Measurements from ENCODE around the gene RCAN3.
A peak's percentile ranks its signal among the peaks of the same experiment; 100 is the strongest.
"Not testable (repeated sequence)": the region's sequence is repeated elsewhere in the genome, so short reads cannot be mapped to it uniquely, and the experiment has no call there.

RCAN3 gene

GRCh38 chr1:24526045-24526444, 23.4 kb downstream of the RCAN3 start:
- Histone ChIP-seq H4K20me1 (ENCODE audit: insufficient read depth, low read length) (no peaks in the 10 kb centered on the region), H3K36me3 (replicated peaks; ENCODE audit: insufficient read depth, low read length) (no peaks in the 10 kb centered on the region), H3K27me3 (replicated peaks; ENCODE audit: insufficient read depth, low read length) (no peaks in the 10 kb centered on the region), H3K9me3 (replicated peaks; ENCODE audit: insufficient read depth, low read length) (no peaks in the 10 kb centered on the region), H3K27ac (ENCODE audit: low read length) (no peak overlapping the region), H2AFZ (ENCODE audit: low read length) (no peak overlapping the region), H3K4me1 (ENCODE audit: low read length) (no peaks in the 10 kb centered on the region), H3K4me3 (ENCODE audit: low read length) (no peak overlapping the region), H3K4me2 (ENCODE audit: low read depth, low read length) (no peak overlapping the region), H3K9ac (ENCODE audit: low read length) (no peak overlapping the region), H3K9me2 (replicated peaks; ENCODE audit: insufficient read depth, low read length) (no peaks in the 10 kb centered on the region), H3K79me2 (ENCODE audit: low read length) (no peaks in the 10 kb centered on the region), H3F3A (ENCODE audit: insufficient read depth, low read length) (no peaks in the 10 kb centered on the region)
- no peak for TF ChIP-seq EZH2 (optimal IDR thresholded peaks at IDR 0.05; ENCODE audit: low read depth, low read length)
- no peak for DNase-seq

GRCh38 chr1:24526940-24527542, 24.4 kb downstream of the RCAN3 start:
- Histone ChIP-seq H3K4me1 (ENCODE audit: low read length) (no peaks in the 10 kb centered on the region), H3K9me2 (replicated peaks; ENCODE audit: insufficient read depth, low read length) (no peaks in the 10 kb centered on the region), H3K27me3 (replicated peaks; ENCODE audit: insufficient read depth, low read length) (no peaks in the 10 kb centered on the region), H3K9ac (ENCODE audit: low read length) (no peak overlapping the region), H3K9me3 (replicated peaks; ENCODE audit: insufficient read depth, low read length) (no peaks in the 10 kb centered on the region), H3K79me2 (ENCODE audit: low read length) (no peaks in the 10 kb centered on the region), H3F3A (ENCODE audit: insufficient read depth, low read length) (no peaks in the 10 kb centered on the region), H4K20me1 (ENCODE audit: insufficient read depth, low read length) (no peaks in the 10 kb centered on the region), H3K27ac (ENCODE audit: low read length) (no peak overlapping the region), H3K4me2 (ENCODE audit: low read depth, low read length) (no peak overlapping the region), H3K4me3 (ENCODE audit: low read length) (no peak overlapping the region), H3K36me3 (replicated peaks; ENCODE audit: insufficient read depth, low read length) (no peaks in the 10 kb centered on the region), H2AFZ (ENCODE audit: low read length) (no peak overlapping the region)
- TF ChIP-seq EZH2phosphoT487 (IDR thresholded peaks at IDR 0.05; ENCODE audit: low read length) (no peak), CTCF (IDR thresholded peaks at IDR 0.05; ENCODE audit: low read length) (peak; percentile 57), EZH2 (optimal IDR thresholded peaks at IDR 0.05; ENCODE audit: low read depth, low read length) (no peak)
- peak; percentile 37 for DNase-seq

- H3K79me2 ChIP-seq (ENCODE audit: low read length) = no peaks in the 10 kb centered on the region
- H3K9me2 ChIP-seq (replicated peaks; ENCODE audit: insufficient read depth, low read length) = no peaks in the 10 kb centered on the region
- no peaks in the 10 kb centered on the region for H3F3A ChIP-seq (ENCODE audit: insufficient read depth, low read length)
- no peaks in the 10 kb centered on the region for H3K9me3 ChIP-seq (replicated peaks; ENCODE audit: insufficient read depth, low read length)
- no peak for DNase-seq
- no peaks in the 10 kb centered on the region for H3K27me3 ChIP-seq (replicated peaks; ENCODE audit: insufficient read depth, low read length)
- no peaks in the 10 kb centered on the region for H3K36me3 ChIP-seq (replicated peaks; ENCODE audit: insufficient read depth, low read length)
- no peak overlapping the region for H3K4me2 ChIP-seq (ENCODE audit: low read depth, low read length)
- H3K27ac ChIP-seq (ENCODE audit: low read length) = no peak overlapping the region
- no peaks in the 10 kb centered on the region for H3K4me1 ChIP-seq (ENCODE audit: low read length)
- H2AFZ ChIP-seq (ENCODE audit: low read length) = no peak overlapping the region
- TF ChIP-seq CTCF (IDR thresholded peaks at IDR 0.05; ENCODE audit: low read length) = no peak
- no peak for TF ChIP-seq EZH2phosphoT487 (IDR thresholded peaks at IDR 0.05; ENCODE audit: low read length)
- no peak for TF ChIP-seq EZH2 (optimal IDR thresholded peaks at IDR 0.05; ENCODE audit: low read depth, low read length)
- H3K4me3 ChIP-seq (ENCODE audit: low read length) = no peak overlapping the region
- no peaks in the 10 kb centered on the region for H4K20me1 ChIP-seq (ENCODE audit: insufficient read depth, low read length)
- no peak overlapping the region for H3K9ac ChIP-seq (ENCODE audit: low read length)
Measured at GRCh38 chr1:24528744-24529143, 26.1 kb downstream of the RCAN3 start.

GRCh38 chr1:24529292-24529691, 26.7 kb downstream of the RCAN3 start:
- not testable (repeated sequence) for H3K4me2 ChIP-seq (ENCODE audit: low read depth, low read length); H3K27ac ChIP-seq (ENCODE audit: low read length)

More at GRCh38 chr1:24529292-24529691, 26.7 kb downstream of the RCAN3 start:
- not testable (repeated sequence) for H4K20me1 ChIP-seq (ENCODE audit: insufficient read depth, low read length); H3F3A ChIP-seq (ENCODE audit: insufficient read depth, low read length); H2AFZ ChIP-seq (ENCODE audit: low read length); H3K9me2 ChIP-seq (replicated peaks; ENCODE audit: insufficient read depth, low read length); H3K4me3 ChIP-seq (ENCODE audit: low read length); H3K9ac ChIP-seq (ENCODE audit: low read length); H3K4me1 ChIP-seq (ENCODE audit: low read length); H3K27me3 ChIP-seq (replicated peaks; ENCODE audit: insufficient read depth, low read length); DNase-seq; H3K79me2 ChIP-seq (ENCODE audit: low read length); H3K36me3 ChIP-seq (replicated peaks; ENCODE audit: insufficient read depth, low read length); H3K9me3 ChIP-seq (replicated peaks; ENCODE audit: insufficient read depth, low read length)

Measured in MM.1S (cell line).